GM23338 (cell line): Measurements from ENCODE around the gene LRRFIP1. TPM values are rescaled to one million over a fixed set of nuclear protein-coding genes. Genes with fewer than 3 reads are reported as not detected.

ENCODE experiments used
- ATAC-seq: fragments of 200-7000 bp; cut with Tn5 transposase; 3 replicates; pipeline ENCODE4 v1.9.1; 2020
- DNase-seq: peaks from one replicate; pipeline ENCODE4 v3.0.0-alpha.2; 2015; ENCODE audit warnings: low spot score
- H2AFZ ChIP-seq: fragments of 200-600 bp; sonication (generic); 2 replicates; pipeline ENCODE4 v1.8.0; 2016; ENCODE audit warnings: antibody characterized with exemption, mild to moderate bottlenecking, moderate library complexity
- H3F3A ChIP-seq: fragments of 200-600 bp; sonication (generic); replicated peaks from 2 replicates; pipeline ENCODE4 v1.8.0; 2017; ENCODE audit warnings: antibody characterized with exemption, mixed run types, low read depth
- H3K27ac ChIP-seq: fragments of 200-600 bp; sonication (generic); 2 replicates; pipeline ENCODE4 v1.6.1; 2016; ENCODE audit warnings: low read depth
- H3K27me3 ChIP-seq: fragments of 200-600 bp; sonication (generic); 2 replicates; pipeline ENCODE4 v1.8.0; 2016; ENCODE audit warnings: mild to moderate bottlenecking, mixed run types, moderate library complexity; ENCODE audit not compliant: insufficient read depth
- H3K36me3 ChIP-seq: fragments of 200-600 bp; sonication (generic); 2 replicates; pipeline ENCODE4 v1.8.0; 2016; ENCODE audit warnings: mild to moderate bottlenecking; ENCODE audit not compliant: insufficient read depth
- H3K4me1 ChIP-seq: fragments of 200-600 bp; sonication (generic); 2 replicates; pipeline ENCODE4 v1.8.0; 2016; ENCODE audit warnings: mild to moderate bottlenecking, moderate library complexity; ENCODE audit not compliant: insufficient read depth
- H3K4me2 ChIP-seq: fragments of 200-600 bp; sonication (generic); 2 replicates; pipeline ENCODE4 v1.7.1; 2017; ENCODE audit warnings: mixed run types
- H3K4me3 ChIP-seq: fragments of 200-600 bp; sonication (generic); 2 replicates; pipeline ENCODE4 v1.6.1; 2016; ENCODE audit warnings: mixed run types
- H3K79me2 ChIP-seq: fragments of 200-600 bp; sonication (generic); replicated peaks from 2 replicates; pipeline ENCODE4 v1.8.0; 2017; ENCODE audit warnings: mild to moderate bottlenecking; ENCODE audit not compliant: insufficient read depth
- H3K9me2 ChIP-seq: fragments of 200-600 bp; sonication (generic); 2 replicates; pipeline ENCODE4 v1.8.0; 2017; ENCODE audit not compliant: insufficient read depth
- H4K20me1 ChIP-seq: fragments of 200-600 bp; sonication (generic); replicated peaks from 2 replicates; pipeline ENCODE4 v1.8.0; 2017; ENCODE audit warnings: mild to moderate bottlenecking; ENCODE audit not compliant: insufficient read depth
- H3K27ac Mint-ChIP-seq: 2 replicates; pipeline ENCODE4 v1.8.0; 2020; ENCODE audit warnings: inconsistent platforms, mild to moderate bottlenecking, moderate library complexity, mixed read lengths
- H3K27me3 Mint-ChIP-seq: 3 replicates; pipeline ENCODE4 v1.8.0; 2022; ENCODE audit warnings: low read depth, mild to moderate bottlenecking, moderate library complexity, mixed read lengths, inconsistent platforms; ENCODE audit not compliant: insufficient read depth, poor library complexity
- H3K36me3 Mint-ChIP-seq: 3 replicates; pipeline ENCODE4 v1.8.0; 2021; ENCODE audit warnings: low read depth, mild to moderate bottlenecking, inconsistent platforms, moderate library complexity, mixed read lengths
- H3K4me1 Mint-ChIP-seq: 3 replicates; pipeline ENCODE4 v1.8.0; 2020; ENCODE audit warnings: mild to moderate bottlenecking, inconsistent platforms, mixed read lengths
- H3K4me3 Mint-ChIP-seq: 3 replicates; pipeline ENCODE4 v1.8.0; 2021; ENCODE audit warnings: moderate library complexity, mild to moderate bottlenecking, inconsistent platforms, mixed read lengths
- H3K9me3 Mint-ChIP-seq: 3 replicates; pipeline ENCODE4 v1.8.0; 2020; ENCODE audit warnings: moderate library complexity, mild to moderate bottlenecking, inconsistent platforms, mixed read lengths
- STAT1 ChIP-seq: IDR thresholded peaks from one replicate; pipeline ENCODE4 v1.6.1; 2016; ENCODE audit warnings: antibody characterized with exemption; ENCODE audit not compliant: unreplicated experiment
- ZNF462 ChIP-seq: fragments of 250-450 bp; sonication (Bioruptor Pico); IDR thresholded peaks from 2 replicates; pipeline ENCODE4 v1.5.0; 2020; ENCODE audit warnings: mild to moderate bottlenecking, moderate library complexity
- polyA plus RNA-seq: library from polyadenylated mRNA; unstranded; fragments of >200 nt; fragmentation: Nextera tagmentation; extraction: Ambion mirVana; gene quantifications from 2 replicates; pipeline ENCODE4 v1.2.1, GENCODE V29; 2016
- total RNA-seq: library from RNA; depleted of rRNA; stranded (reverse); fragments of >200 nt; shearing (Covaris generic); gene quantifications from 2 replicates; pipeline ENCODE4 v1.2.3, GENCODE V29; 2014
- TF ChIP-seq, protein P1 (sequence below): IDR thresholded peaks from 2 replicates; pipeline ENCODE4 v1.6.1; 2016; ENCODE audit warnings: antibody characterized with exemption

The LRRFIP1 gene
- total and polyA plus RNA-seq, 2 experiments from 2014 or later: 59.6 to 178 TPM

DNA sequence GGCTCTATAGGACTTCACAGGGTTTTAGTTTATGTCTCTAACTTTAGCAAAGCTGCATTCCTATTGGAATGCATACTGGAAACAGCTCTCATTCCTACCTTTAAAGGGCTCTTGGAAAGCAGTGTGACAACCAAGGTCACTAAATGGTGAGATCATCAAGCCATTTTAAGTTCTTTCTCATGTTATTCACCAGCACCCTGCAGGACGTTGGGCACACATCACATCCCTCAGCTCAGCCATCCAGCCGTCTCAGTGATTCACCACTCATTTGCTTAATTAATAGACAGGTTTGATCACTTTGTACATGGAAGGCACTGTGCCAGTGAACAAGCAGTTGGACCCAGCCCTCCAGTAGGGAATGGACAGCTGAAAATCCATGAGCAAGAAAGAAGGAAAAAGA lies 139.0 kb downstream of the LRRFIP1 start (continued):
- TF ChIP-seq ZNF462 (CRISPR knock-in tag): no peak

DNA sequence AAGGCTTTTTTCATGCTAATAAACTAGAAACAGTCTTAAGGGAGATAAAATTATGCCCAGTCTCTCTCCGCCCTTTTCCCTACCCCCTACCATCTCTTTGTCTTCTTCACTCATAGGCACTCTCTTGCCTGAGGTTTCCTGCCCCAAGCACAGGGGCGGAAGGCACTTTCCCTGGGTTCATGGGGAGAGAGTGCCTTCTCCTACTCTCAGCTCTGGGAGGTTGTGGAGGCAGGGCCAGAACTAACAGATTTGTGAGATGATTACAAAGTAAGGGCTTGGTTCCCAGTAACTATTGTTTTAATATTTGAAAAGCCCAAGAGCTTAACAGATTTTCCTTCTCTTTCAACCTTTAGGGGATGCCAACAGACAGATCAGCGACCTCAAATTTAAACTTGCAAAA lies 145.1 kb downstream of the LRRFIP1 start:
- DNase-seq (no peak), ATAC-seq (peak; percentile 44)
- Histone ChIP-seq H3K4me1 (no peaks in the 10 kb centered on the region), H4K20me1 (no peaks in the 10 kb centered on the region; the same call in 1 of the 2 replicates), H3K36me3 (peaks cover 6% of the 10 kb centered on the region; the same call in 1 of the 2 replicates), H3F3A (no peaks in the 10 kb centered on the region), H3K27ac (no peak overlapping the region), H3K27me3 (no peaks in the 10 kb centered on the region), H3K79me2 (no peaks in the 10 kb centered on the region), H3K4me2 (no peak overlapping the region), H3K9me2 (no peaks in the 10 kb centered on the region), H2AFZ (no peak overlapping the region), H3K4me3 (no peak overlapping the region)
- peaks cover 9% of the 10 kb centered on the region for H3K4me1 Mint-ChIP-seq
- H3K9me3 Mint-ChIP-seq: no peaks in the 10 kb centered on the region
- peak overlapping the region; percentile 37 for H3K27ac Mint-ChIP-seq
- H3K36me3 Mint-ChIP-seq: peaks cover 20% of the 10 kb centered on the region
- H3K4me3 Mint-ChIP-seq: no peak overlapping the region
- no peak for TF ChIP-seq STAT1
- H3K27me3 Mint-ChIP-seq: no peaks in the 10 kb centered on the region

- peaks cover 32% of the 10 kb centered on the region for H3K36me3 Mint-ChIP-seq
- Histone ChIP-seq H3K9me2 (no peaks in the 10 kb centered on the region), H4K20me1 (no peaks in the 10 kb centered on the region; the same call in 1 of the 2 replicates), H3K79me2 (no peaks in the 10 kb centered on the region), H2AFZ (no peak overlapping the region), H3K27ac (no peak overlapping the region), H3K4me1 (no peaks in the 10 kb centered on the region), H3K4me2 (no peak overlapping the region), H3F3A (no peaks in the 10 kb centered on the region), H3K36me3 (peaks cover 9% of the 10 kb centered on the region), H3K27me3 (no peaks in the 10 kb centered on the region), H3K4me3 (no peak overlapping the region)
- H3K4me3 Mint-ChIP-seq: no peak overlapping the region
- no peaks in the 10 kb centered on the region for H3K27me3 Mint-ChIP-seq
- no peak for DNase-seq
- H3K4me1 Mint-ChIP-seq: peaks cover 9% of the 10 kb centered on the region
- H3K9me3 Mint-ChIP-seq: no peaks in the 10 kb centered on the region
- ATAC-seq: no peak
- no peak overlapping the region for H3K27ac Mint-ChIP-seq
- TF ChIP-seq, protein P1, sequence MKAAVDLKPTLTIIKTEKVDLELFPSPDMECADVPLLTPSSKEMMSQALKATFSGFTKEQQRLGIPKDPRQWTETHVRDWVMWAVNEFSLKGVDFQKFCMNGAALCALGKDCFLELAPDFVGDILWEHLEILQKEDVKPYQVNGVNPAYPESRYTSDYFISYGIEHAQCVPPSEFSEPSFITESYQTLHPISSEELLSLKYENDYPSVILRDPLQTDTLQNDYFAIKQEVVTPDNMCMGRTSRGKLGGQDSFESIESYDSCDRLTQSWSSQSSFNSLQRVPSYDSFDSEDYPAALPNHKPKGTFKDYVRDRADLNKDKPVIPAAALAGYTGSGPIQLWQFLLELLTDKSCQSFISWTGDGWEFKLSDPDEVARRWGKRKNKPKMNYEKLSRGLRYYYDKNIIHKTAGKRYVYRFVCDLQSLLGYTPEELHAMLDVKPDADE: no peak
- no peak for TF ChIP-seq ZNF462 (CRISPR knock-in tag)
Observed at GRCh38 chr2:237773826-237774225, 146.4 kb downstream of the LRRFIP1 start.
